ENCODE results near the gene GMCL2.
"Not testable (repeated sequence)": the region's sequence is repeated elsewhere in the genome, so short reads cannot be mapped to it uniquely, and the experiment has no call there.

GRCh38 chr5:178229111-178229510 lies 41.9 kb upstream of the GMCL2 start:
- TF ChIP-seq EZH2 (IDR thresholded peaks at IDR 0.05; ENCODE audit: borderline replicate concordance, low read depth, low read length, severe bottlenecking) = not testable (repeated sequence)
- TF ChIP-seq, protein P1, sequence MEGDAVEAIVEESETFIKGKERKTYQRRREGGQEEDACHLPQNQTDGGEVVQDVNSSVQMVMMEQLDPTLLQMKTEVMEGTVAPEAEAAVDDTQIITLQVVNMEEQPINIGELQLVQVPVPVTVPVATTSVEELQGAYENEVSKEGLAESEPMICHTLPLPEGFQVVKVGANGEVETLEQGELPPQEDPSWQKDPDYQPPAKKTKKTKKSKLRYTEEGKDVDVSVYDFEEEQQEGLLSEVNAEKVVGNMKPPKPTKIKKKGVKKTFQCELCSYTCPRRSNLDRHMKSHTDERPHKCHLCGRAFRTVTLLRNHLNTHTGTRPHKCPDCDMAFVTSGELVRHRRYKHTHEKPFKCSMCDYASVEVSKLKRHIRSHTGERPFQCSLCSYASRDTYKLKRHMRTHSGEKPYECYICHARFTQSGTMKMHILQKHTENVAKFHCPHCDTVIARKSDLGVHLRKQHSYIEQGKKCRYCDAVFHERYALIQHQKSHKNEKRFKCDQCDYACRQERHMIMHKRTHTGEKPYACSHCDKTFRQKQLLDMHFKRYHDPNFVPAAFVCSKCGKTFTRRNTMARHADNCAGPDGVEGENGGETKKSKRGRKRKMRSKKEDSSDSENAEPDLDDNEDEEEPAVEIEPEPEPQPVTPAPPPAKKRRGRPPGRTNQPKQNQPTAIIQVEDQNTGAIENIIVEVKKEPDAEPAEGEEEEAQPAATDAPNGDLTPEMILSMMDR (IDR thresholded peaks at IDR 0.05; ENCODE audit: borderline replicate concordance, extremely low read depth, low read length, poor library complexity, severe bottlenecking) = not testable (repeated sequence)
